CD4-positive, alpha-beta T cell treated with Interferon alpha-2 for 1 hour (primary cell): ENCODE data around the gene TAS2R14.
A peak's percentile ranks its signal among the peaks of the same experiment; 100 is the strongest.

Experiments used
- DNase-seq, 2 donors: peaks; one replicate each; pipeline ENCODE4 v3.0.0-alpha.2; 2020 to 2022

The TAS2R14 gene, protein sequence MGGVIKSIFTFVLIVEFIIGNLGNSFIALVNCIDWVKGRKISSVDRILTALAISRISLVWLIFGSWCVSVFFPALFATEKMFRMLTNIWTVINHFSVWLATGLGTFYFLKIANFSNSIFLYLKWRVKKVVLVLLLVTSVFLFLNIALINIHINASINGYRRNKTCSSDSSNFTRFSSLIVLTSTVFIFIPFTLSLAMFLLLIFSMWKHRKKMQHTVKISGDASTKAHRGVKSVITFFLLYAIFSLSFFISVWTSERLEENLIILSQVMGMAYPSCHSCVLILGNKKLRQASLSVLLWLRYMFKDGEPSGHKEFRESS

DNA sequence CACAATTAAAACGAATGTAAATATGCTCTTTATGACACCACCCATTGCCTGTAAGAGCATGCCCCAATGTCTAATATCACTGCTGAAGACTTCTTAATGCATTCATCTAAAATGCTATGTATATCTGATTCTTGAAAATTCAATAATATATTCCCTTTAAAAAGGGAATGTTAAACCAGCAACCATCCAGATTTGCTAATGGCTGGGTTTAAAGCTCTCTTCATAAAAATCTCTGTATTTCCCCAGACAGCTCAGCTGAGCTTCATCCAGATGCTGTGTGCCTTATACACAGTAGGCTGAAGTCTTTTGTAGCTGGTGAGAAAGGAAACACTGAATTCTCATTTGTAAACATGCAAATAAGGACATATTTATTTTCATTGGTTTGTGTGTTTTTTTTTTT, at the start of gene TAS2R14:
TSS of gene TAS2R14 (minus strand) at position 101 of the 400 bp plus-strand sequence. CDS start at position 45, 56 bp downstream.
- DNase-seq: no peak

DNA sequence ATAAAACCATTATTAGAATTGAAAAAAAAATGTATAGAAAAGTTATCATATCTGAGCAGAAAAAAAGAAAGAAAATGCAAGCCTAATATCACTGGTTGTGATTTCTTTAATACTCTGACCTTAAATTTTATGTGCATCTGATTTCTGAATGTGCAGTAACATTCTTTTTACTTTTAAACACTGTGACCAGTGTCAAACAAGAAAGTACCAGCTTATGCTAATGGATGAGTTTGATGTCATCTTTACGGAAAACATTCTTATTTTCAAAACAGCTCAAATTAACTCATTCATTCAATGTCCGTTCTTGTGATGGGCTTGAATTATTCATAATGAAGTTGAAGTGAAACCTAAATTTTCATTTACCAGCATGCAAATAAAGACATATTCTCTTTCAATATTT, 47.7 kb upstream of the TAS2R14 start, which contains the start of gene TAS2R50:
TSS of gene TAS2R50 (minus strand) at position 101 of the 400 bp plus-strand sequence. CDS start at position 49, 52 bp downstream.
- DNase-seq: no peak

DNA sequence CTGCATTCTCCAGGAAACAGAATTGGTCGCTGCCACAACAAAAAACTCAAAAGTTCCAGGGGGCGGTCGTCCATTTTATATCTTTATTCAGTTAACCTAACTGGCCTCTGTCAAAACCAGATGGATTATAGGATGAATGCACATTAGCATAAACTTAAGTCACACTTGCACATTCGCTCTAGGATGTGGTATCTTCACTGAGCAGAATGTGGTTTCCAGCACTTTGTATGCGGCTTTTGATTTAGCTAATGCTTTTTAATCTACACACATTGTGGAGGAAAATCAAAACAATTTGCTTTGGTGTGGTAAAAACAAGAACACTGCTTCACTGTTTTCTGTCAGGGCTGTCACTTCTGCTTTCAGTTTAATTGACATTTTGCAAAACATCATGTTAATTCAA, 43.2 kb upstream of the TAS2R14 start:
- DNase-seq: peak; percentile 36 to 72

DNA sequence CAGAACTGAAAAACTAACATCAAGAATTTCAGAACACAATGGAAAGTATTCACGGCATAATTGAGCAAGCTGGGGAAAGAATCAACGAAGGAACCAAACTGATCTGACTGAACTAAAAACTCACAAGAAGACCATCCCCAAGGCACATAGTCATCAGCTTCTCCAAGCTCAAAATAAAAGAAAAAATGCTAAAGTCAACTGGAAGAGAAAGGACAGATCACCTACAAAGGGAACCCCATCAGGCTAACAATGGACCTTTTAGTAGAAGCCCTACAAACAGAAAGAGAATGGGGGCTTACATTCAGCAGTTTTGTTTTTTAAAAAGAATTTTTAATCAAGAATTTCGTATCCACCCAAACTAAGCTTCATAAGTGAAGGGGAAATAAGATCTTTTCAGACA, 35.9 kb upstream of the TAS2R14 start:
- DNase-seq: no peak

DNA sequence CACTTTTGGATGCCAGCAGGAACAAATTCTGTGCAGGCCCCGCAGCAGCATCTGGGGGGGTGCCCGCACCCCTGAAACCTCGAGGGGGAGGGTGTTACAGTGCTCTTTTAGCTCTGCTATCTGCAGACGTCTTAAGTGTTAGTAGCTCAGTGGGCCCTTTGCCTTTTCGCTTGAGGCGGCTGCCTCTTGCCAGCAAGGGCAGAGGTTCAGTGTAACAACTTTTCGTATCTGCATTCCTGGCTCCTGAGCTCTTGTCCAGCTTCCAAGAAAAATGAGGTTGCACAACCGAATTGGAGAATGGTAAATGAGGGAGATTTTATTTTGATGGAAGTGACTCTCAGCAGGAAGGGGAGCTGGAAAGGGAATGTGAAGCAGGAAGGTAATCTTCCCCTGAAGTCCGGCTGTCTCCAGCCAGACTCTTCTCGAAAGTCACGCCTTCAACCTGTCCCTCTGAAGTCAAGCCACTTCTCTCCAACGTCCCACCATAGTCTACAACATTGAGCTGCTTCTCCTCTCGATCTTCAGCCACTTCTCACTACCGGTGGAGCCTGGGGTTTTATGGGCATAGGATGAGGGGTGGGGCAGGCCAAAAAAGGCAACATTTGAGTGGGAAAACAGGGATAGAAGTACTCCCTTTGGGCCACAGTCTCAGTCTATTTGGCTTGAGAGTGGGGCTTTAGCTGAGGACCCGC, 29.8 kb upstream of the TAS2R14 start:
- no peak for DNase-seq

DNA sequence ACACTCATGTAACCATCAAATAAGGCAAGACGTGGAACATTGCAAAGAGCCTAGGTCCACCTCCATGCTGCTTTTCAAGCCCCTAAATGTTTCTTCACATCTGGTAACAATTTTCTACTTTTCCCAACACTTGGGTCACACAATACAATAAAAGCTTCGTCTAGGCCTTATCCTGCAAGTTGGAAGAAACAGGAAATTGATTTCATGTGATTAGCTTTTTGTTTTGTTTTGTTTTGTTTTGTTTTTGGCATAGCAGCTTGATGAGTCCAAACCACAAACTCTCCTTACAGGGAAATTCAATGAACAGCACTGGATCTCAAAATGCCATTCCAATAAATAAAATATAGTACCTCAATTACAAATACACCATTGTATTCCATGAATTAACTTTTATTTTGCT, 28.3 kb upstream of the TAS2R14 start:
- no peak for DNase-seq

DNA sequence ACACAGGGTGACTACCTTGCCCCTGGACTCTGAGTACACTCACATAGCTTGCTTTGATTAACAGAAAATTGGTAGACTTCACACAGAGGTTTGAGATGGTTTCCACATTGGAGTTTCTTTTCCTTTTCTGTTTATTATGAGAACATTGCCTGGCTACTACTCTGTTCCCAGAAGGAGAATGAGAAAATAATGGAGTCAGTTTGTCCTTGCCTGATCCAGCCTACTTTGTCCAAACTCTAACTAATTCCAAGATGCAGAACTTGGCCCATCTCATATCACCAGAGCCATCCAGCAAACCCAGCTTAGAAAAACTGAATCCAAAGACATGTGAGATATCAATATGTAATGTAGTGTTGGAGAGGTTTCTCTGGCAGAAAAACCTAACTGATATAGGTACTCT, 27.3 kb upstream of the TAS2R14 start:
- DNase-seq: no peak

DNA sequence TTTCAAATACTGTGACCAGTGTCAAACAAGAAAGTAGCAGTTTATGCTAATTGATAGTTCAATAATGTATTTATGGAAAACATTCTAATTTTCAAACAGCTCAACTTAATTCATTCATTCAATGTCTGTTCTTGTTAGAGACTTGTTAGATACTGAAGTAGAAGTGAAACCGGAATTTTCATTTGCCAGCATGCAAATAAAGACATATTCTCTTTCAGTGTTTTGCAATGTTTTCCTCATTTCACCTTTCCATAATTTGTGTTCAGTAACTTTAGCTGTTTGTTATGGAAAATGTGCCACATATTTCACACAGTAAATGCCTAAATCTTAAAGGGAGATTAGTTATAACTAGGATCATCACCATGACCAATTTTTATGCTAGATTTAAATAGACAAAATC, 26.4 kb upstream of the TAS2R14 start:
- no peak for DNase-seq

DNA sequence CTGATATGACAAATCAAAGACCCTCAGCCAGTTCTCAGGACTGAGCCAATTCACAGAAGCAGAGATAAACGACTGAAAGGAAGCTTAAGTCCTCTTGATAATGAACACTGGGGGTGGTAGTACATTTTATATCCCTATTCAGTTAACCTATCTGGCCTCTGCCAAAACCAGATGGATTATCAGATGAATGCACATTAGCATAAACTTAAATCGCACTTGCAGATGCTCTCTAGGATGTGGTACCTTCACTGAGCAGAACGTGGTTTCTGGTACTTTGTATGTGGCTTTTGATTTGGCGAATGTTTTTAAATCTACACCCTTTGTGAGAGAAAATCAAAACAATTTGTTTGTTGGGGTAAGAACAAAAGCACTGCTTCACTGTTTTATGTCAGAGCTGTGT, 21.1 kb upstream of the TAS2R14 start:
- peak in 1 of 2 donors; percentile 23 for DNase-seq

DNA sequence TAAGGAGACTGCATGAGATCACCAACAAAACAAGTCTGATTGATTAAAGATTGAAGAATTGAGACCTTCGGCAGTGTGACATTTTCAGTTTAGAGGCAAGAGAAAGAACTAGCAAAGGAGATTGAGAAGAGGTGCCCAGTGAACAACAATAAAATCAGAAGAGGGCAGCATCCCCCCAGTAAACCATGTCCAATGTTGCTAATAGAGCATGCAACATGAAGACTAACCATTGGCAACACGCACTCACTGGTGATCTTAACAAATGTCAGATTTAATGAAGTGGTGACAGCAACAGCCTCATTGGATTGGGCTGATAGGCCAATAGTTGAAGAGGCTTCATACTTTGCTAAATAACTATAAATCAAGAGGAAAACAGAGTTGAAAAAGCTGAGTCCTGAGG, 20.7 kb upstream of the TAS2R14 start:
- peak in 1 of 2 donors; percentile 34 for DNase-seq

DNA sequence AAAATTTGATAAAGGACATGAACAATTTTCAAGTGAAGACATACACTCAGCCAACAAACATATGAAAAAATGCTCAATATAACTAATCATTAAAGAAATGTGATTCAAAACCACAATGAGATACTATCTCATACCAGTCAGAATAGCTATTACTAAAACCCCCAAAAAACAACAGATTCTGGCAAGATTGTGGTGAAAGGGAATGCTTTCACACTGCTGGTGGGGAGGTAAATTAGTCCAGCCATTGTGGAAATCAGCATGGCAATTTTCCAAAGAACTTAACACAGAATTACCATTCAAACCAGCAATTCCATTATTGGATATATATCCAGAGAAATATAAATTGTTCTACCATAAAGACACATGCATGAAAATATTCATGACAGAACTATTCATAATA, 18.7 kb upstream of the TAS2R14 start:
- DNase-seq: no peak

DNA sequence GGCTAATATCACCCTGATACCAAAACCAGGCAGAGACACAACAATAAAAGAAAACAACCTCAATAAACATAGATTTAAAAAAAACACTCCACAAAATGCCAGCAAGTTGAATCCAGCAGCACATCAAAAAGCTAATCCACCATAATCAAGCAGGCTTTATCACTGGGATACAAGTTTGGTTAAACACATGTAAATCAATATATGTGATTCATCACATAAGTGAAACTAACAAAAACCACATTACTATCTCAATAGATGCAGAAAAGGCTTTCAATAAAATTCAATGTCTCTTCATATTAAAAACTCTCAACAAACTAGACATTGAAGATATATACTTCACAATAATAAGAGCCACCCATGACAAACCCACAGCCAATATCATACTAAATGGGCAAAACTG, 17.0 kb upstream of the TAS2R14 start:
- DNase-seq: no peak

DNA sequence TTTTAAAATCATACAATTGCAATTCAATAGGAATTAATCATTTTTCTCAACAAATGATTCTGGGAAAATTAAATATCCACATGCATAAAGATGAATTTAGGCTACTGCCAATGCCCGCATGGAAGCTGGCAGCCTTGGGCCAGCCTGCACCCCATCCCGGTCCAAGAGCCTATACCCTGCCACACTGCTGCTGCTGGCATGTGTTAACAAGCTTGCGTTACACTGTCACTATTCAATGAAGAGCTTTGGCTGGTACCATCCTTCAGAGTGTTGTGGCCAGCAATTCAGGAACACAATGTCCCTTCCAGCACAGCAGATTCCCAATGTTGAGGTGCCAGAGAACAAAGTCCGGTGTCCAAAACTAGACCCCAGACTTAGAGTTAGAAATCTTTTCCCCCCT, 13.6 kb upstream of the TAS2R14 start:
- DNase-seq: no peak

DNA sequence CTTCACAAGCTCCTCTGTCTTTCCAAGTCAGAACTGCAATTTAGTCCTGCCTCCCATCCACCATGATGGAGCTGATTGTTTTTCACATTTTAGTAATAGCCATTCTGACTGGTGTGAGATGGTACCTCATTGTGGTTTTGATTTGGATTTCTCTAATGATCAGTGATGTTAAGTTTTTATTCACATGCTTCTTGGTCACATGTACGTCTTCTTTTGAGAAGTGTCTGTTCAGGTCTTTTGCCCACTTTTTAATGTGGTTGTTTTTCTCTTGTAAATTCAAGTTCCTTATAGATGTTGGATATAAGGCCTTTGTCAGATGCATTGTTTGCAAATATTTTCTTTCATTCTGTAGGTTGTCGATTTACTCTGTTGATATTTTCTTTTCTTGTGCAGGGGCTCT, 4.1 kb upstream of the TAS2R14 start:
- DNase-seq: no peak

DNA sequence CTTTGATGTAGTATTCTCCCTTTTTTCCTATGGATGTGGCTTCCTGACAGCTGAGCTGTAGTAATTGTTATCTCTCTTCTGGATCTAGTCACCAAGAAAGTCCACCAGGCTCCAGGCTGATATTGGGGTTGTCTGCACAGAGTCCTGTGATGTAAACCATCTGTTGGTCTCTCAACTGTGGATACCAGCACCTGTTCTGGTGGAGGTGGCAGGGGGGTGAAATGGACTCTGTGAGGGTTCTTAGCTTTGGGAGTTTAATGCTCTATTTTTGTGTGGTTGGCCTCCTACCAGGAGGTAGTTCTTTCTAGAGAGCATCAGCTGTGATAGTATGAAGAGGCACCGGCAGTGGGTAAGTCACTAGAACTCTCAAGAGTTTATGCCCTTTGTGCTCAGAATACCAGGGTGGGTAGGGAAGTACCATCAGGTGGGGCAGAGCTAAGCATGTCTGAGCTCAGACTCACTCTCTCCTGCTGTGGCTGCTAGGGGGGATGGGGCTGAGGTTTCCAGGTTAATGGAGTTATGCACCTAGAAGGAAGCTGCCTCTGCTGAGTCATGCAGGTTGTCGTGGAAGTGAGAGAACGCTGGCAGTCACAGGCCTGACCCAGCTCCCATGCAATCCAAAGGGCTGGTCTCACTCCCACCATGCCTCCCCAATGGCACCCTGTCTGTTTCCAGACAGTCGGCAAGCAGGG, 3.0 kb upstream of the TAS2R14 start:
- DNase-seq: no peak

DNA sequence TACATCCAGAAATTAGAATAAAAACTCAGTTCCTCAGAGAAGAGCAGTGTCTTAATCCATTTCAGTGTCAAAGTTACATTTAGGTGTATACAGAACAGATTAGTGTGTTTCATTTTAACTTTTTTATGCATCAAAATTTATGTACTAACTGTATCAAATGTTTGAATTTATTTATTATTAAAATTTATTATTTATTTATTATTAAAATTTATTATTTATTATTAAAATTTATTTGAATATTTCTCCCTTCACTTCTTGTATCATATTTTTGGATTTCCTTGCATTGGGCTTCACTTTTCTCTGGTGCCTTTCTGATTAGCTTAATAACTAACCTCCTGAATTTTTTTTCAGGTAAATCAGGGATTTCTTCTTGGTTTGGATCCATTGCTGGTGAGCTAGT, 2.3 kb upstream of the TAS2R14 start:
- DNase-seq: no peak

DNA sequence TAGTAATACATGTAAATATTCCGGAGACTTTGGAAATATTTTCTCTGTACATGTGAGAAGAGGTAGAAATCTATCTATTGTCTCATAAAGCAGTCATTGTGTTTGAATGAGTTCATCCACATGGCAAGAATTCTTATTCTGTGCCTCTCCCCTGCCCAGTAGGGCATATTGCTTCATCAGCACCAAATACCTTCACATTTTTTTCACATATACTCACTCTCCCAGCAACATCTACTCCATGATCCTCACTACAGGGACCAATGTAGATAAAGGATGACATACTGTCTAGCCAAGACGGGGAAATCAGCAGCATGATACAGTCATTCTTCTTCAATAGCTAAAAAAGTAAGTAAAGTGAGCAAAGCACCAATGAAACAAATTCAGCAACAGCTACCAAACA, 1.3 kb upstream of the TAS2R14 start:
- no peak for DNase-seq

DNA sequence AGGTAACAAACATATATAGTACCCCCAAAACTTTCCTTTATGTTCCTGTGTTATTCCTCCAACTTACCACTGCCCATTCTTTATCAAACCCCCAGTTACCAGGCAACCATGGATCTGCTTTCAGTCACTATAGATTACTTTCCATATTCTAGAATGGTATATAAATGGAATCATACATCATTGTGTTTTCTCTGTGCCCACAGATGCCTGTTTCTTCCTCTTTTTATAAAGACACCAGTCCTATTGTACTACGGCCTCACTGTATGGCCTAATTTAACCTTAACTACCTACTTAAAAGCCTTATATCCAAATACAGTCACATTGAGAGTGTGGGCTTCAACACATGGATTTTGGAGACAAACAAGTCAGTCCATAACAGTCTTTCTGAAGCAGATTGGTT, 2.6 kb downstream of the TAS2R14 start:
- DNase-seq: no peak

DNA sequence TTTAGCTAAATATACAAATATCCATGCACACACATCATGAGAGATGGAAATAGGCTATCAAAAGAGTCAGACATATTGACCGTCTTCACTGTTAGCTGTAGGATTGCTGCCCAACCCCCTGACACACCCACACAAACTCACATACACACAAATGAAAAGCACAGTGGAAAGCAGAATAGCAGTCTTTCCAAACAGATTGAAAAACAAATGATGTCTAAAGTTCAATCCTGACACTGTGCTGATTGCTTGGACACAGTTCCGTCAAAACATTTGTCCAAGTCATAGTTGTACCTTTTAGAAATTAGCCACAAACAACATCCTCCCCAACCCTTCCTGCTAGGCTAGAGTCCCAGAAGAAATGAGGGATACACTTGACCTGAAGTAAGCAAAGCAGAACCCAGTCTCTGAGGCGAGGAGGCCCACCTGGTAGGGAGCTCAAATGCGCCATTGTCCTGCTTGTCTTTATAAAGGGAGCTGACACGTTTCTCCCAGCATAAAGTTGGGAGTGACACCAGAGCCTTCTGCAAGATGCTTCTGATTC, 10.2 kb downstream of the TAS2R14 start, which contains the start of gene PRH2:
TSS of gene PRH2 (plus strand) at position 491 of the 541 bp plus-strand sequence. CDS start at position 529, 38 bp downstream.
- DNase-seq: no peak

DNA sequence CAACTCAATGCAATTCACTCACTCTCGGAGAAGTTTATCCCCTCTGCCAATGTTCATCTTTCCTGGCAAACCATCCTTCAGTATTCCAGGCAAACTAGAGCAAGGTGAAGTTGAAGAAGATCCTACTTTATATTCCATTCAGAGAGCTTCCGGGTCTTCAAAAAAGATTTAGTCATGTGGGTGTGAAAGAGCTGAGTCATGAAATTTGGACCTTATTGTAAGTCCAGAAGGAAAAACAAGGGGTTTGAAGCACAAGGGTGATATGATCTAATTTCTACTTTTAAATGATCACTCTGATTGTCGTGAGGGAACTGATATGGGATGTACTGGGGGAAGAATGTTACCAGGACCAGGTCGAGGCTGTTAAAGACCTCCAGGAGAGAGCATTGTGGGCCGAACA, 12.8 kb downstream of the TAS2R14 start:
- no peak for DNase-seq

DNA sequence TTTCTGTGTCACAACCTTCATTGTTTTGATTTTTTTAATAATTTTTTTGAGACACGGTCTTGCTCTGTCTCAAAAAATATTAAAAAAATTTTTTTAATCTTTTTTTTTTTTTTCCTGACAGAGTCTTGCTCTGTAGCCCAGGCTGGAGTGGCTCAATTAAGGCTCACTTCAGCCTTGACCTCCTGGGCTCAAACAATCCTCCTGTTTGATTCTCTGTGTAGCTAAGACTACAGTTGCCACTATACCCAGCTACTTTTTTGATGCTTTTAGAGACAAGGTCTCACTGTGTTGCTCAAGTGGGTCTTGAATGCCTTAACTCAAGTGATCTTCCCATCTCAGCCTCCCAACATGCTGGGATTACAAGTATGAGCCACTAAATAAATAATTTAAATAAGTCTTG, 19.3 kb downstream of the TAS2R14 start:
- DNase-seq: no peak

DNA sequence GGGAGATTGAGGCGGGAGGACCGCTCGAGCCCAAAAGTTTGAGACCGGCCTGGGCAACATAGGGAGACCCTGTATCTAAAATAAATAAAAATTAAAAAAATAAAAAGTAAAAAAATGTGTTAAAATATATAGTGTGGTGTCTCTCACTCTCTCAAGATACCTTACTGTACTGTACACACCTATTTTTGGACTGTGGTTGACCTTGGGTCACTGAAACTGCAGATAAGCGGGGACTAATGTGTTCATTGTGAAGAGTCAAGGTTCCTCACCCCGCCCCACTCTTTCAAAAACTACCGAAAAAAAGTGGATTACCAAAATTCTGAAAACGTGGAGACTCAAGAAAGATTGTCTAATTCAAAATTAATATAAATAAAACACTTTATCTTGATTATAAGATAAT, 28.7 kb downstream of the TAS2R14 start:
- no peak for DNase-seq

DNA sequence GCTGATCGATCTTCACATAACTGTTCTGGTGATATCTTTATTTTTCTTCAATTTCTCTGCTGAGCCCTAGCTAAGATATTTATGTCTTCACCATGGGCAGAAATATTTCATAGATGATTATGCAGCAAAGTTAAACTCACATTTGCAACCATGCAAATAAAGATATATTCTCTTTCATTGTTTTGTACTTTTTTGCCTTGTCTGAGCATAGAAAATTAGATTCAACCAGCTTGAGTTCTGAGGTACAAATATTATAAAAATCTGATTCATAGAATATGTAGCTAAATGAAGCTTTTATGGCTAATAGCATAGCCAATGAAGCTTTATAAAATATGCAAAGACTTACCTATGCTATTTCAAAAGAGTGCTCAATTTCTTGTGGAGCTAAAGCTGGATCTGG, 29.6 kb downstream of the TAS2R14 start, which contains the start of gene TAS2R13:
TSS of gene TAS2R13 (minus strand) at position 101 of the 400 bp plus-strand sequence. CDS start 264 bp downstream, outside the sequence.
- DNase-seq: no peak
